DMS153 (cell line): ENCODE results near the gene PCGF1.

Experiments
- DNase-seq: peaks from one replicate; lab custom pipeline; 2025; lab: John Stamatoyannopoulos, UW

Gene PCGF1

DNA sequence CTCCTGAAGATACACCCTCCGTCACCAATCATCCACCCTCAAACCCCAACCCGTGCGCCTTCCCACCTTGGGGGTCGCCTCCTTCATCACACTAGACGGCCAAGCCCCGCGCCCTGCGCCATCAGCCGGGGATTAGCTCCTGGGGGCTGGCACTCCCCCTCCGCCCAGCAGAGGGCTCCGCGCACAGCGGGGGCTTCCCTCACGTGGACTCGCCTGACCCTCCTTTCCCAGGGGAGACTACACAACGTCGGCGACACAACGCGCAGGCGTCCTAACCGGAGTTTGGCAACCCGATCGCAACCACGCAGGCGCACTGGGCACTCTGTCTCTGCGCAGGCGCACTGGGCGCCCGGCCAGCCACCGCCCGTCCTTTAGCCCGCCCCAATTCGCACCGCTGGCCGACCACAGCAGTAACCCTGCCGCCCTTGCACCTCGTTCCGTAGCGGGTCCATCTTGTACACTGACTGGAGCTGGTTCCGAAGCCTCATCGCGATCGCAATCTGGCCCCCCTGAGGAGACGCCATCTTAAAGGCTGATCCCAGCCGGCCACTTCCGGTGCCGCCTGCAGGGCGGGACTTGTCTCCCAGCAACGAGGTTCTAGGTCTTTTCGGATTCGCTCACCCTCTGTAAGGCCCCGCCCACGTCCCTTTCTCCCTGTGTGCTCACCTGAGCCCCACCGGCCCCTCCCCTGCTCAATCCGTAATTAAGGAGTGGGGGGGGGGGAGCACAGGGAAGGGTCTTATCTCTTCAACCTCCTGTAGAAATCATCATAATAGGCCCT, at the start of gene PCGF1:
TSS of gene PCGF1 (minus strand) at position 551 of the 781 bp plus-strand sequence. CDS start at position 524, 27 bp downstream.
- peak; percentile 98 for DNase-seq

DNA sequence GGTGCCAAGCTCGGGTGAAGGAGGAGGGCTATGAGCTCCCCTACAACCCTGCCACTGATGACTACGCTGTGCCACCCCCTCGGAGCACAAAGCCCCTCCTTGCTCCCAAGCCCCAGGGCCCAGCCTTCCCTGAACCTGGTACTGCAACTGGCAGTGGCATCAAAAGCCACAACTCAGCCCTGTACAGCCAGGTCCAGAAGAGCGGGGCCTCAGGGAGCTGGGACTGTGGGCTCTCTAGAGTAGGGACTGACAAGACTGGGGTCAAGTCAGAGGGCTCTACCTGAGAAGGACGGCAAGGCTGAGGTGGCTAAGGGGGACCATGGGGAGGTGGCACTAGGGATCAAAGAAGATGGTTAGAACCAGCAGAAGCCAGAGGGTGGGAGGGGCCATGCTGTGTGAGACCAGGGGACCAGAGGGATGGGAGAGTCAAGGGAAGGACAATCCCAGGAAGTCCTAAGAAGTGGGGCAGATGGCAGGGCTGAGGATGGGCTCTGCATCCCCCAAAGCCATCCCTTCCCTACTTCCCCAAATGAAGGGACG, 49.4 kb upstream of the PCGF1 start:
- DNase-seq: no peak

DNA sequence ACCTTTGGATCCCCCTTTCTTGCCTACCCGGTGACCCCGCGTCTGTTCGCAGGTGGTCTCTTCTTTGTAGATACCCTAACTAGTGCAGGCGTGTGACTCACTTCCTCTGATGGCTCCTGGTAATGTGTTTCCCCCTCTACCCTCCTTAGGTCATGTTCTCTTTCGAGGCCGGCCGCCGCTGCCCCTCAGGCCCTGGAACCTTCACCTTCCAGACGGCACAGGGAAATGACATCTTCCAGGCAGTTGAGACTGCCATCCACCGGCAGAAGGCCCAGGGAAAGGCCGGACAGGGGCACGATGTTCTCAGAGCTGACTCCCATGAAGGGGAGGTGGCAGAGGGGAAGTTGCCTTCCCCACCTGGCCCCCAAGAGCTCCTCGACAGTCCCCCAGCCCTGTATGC, 48.7 kb upstream of the PCGF1 start:
- no peak for DNase-seq

- no peak for DNase-seq
Observed at GRCh38 chr2:74555610-74556103, 48.2 kb upstream of the PCGF1 start.

- no peak for DNase-seq
Observed at GRCh38 chr2:74554820-74555531, 47.5 kb upstream of the PCGF1 start.

- DNase-seq: peak; percentile 53
Observed at GRCh38 chr2:74553892-74554819, 46.7 kb upstream of the PCGF1 start, which contains the start of the genes DOK1 and LOXL3. Gene DOK1, plus strand, starts transcription at chr2:74554720. Its CDS starts 35 bp downstream, at chr2:74554755. Gene LOXL3, minus strand, starts transcription at chr2:74553942. Its CDS starts 1,308 bp downstream, at chr2:74552634.

DNA sequence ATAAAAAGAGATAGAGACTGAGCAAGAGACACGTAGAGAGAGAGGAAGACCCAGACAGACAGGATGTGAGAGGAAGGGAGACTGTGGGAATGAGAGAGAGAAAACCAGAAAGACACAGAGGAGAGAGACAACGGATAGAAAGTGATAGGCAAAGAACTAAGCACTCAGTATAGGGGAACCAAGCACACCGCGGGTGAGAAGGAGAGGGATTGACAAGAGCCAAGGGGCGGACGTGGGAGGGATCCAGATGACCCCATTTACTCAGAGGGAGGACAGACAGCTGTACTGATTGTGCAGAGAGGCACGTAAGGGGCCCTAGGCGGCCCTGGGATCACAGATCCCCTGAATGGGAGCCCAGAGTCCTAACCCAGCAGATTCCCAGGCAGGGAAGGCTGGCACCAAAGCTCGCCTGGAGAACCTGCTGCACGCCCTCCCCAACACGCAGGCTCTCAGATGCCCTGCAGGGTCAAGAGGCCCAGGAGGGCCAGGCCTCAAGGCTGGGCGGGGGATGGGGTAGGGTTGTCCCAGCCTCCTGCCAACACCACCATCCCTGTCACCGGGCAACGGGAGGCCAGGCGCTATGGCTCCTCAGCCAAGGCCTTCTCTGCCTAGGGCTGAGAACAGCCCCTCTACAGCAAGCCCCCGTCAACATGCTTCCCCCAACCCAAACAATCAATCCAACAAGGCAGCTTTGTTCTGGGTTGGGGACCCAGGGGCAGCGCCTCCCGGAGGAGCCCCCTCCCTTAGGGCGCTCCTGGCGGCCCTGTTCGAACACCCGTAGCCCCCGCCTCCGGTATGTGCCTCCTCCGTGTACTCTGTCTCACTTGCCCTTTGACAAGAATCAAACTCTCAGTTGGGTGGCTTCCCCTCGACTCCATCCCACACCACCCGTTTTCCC, 45.7 kb upstream of the PCGF1 start:
- no peak for DNase-seq

DNA sequence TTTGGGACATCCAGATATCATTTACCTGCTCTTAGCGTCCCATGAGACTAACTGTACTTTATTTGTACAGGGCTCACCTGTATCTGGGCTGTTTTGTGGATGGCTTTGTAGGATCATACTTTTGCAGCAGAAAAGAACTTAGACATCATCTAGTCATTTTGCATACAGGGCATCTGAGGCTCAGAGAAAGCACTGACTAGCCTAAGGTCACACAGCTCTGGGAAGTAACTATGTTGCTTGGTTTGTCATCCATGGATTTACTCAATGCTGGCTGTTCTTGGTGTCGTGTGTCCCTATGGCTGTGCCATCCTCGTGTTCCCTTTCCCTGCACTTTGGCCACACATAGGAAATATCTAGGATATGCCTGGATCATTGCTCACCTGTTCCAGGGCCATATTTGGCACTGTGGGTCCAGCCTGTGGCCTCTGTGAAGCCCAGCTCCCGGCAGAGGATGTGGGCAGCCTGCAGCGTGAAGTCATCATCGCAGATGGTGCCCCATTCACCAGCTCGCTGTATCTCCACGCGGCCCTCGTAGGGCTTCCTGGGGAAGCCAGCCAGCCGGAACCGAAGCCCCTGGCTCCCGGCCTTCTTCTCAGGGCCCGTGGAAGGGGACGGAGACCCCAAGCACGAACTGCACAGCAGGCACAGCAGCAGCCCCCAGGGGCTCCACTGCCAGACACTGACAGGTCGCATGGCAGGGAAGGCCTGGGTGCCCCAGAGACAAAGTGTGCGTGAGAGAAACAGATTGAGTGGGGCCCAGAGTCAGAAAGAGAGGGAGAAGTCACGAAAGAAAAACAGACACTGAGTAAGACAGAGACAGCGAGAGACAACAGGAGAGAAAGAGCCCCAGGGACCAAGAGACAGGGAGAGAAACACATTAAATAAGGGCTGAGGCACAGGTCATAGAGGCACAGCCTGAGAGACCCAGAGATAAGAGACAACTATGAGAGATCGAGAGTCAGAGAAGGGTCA, 44.7 kb upstream of the PCGF1 start:
- DNase-seq: no peak

DNA sequence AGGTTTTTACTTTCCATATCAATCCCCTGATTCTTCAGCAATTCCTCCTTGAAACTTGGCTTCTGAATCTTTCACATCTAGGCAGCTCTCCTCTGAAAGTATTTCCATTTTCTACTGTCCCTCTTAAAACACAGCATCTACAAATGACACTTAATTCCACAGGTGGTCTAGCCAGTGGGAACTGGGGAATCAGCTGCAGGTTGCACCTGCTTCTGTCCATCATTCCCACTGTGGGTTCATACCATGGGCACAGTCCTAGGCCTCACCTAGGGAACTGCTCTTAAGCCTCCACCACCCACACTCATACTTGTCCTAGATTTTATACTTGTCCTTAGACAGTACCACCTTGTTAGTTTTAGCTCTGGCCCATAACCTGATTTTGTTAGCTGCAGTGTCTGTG, 44.0 kb upstream of the PCGF1 start:
- DNase-seq: no peak

GRCh38 chr2:74550231-74550630, 42.7 kb upstream of the PCGF1 start:
- no peak for DNase-seq

DNA sequence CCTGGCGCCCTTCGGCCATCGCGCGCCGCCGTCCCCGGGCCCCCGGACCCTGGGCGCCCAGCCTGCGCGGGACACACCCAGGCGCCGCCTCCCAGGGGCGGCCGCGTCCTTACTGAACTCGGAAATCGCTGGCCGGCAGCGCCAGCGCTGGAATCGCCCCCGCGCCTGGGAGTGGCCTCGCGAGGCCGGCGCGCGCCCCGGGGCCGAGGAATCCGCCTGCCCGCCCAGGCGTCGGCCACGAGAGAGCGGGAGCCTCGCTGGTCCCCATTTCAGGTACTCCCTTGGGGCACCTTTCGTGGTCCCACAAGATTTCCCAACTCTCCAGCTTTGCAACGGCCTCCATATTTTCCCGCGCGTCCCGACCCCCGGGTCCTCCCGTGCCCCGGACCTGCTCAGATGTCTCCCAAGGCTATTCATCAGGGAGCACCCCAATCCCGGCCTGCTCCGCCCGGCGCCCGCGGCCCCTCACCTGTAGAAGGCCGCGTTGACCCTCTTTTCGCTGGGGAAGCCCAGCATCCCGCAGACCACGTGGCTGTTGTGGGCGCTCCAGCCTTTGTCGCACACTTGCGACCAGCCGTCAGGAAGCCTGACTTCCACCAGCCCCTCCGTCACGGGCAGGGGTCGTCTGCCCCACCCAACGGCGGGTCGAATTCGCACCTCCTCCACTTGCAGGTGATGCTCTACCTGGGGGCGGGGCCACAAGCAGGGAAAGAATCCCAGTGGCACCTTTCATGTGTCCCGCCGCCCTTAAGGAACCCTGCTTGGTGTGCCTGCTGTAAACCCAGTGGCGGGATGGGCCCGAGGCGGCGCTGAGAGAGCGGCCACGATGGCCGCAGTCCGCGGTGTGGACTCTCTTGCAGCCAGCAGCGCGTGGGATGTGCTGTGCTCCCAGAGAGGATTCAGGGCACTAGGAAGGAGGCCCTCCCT, 41.7 kb upstream of the PCGF1 start:
- DNase-seq: no peak

DNA sequence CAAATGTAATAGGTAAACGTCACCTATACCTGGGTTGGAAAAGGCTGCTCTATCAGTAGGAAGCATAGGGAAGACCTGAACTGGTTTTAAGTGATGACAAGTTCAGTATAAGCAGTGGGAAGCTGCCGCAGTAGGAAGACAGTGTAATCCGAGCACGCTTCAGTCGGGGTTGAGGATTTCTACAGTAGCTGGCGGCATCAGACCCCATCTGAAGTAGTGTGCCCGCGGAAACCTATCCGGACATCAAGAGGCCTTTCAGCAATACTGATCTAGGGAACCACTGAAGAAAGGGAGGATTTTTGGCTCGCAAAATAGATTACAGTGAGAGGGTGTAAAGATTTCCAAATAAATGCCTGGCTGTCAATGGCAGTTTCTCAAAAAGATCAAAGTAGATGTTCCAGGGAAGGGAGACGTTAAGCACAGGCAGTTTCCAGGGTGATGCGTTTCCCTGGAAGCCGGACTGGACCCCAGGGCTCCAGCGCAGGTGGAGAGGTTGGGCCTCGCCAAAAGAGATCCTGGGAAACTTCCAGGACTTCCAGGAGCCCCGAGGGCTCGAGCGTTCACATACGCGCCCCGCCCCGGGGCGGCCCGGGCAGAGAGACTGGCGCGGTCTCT, 40.9 kb upstream of the PCGF1 start:
- no peak for DNase-seq

- DNase-seq: no peak
Observed at GRCh38 chr2:74546004-74546403, 38.5 kb upstream of the PCGF1 start.

- no peak for DNase-seq
Observed at GRCh38 chr2:74544634-74545033, 37.1 kb upstream of the PCGF1 start.

- no peak for DNase-seq
Observed at GRCh38 chr2:74542978-74543377, 35.5 kb upstream of the PCGF1 start.

DNA sequence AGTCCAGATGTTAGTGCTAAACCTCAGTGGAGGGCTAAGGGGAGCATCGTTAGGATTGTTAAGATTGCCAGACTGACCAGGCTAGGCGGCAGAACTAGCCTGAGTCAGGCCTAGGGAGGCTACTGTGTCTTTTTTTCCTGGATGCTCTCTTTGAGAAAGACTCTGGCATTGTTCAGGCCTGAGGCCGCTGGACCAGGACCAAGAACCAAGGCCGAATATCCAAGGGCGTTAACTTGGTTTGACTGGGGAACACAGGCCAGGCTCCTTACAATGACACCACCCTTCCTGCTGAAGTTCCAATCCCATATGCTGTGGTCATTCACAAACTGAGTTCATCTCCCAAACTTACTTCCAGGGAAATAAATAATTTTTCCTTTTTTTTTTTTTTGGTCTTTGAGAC, 32.8 kb upstream of the PCGF1 start:
- no peak for DNase-seq

- no peak for DNase-seq
Observed at GRCh38 chr2:74538881-74539339, 31.4 kb upstream of the PCGF1 start.

DNA sequence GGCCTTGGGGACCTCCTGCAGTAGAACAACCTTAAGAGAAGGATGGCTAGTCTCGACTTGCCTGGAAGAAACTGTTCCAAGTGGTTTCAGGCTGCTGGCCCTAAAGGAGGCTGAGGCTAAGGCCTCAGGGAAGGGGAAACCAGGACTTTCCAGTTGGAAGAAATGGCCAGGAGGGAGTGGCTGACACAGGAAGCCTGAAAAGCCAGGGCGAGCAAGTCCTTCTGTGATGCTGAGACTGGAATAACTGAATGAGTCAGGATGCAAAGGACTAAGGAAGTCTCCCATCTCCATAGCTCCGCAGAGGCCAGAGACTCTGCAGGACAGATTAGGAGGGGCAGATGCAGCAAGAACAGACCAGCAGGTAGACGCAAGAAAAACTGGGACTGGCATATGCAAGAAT, 29.6 kb upstream of the PCGF1 start:
- DNase-seq: no peak
